Measurements from ENCODE around the gene NNAT.

NNAT gene

DNA sequence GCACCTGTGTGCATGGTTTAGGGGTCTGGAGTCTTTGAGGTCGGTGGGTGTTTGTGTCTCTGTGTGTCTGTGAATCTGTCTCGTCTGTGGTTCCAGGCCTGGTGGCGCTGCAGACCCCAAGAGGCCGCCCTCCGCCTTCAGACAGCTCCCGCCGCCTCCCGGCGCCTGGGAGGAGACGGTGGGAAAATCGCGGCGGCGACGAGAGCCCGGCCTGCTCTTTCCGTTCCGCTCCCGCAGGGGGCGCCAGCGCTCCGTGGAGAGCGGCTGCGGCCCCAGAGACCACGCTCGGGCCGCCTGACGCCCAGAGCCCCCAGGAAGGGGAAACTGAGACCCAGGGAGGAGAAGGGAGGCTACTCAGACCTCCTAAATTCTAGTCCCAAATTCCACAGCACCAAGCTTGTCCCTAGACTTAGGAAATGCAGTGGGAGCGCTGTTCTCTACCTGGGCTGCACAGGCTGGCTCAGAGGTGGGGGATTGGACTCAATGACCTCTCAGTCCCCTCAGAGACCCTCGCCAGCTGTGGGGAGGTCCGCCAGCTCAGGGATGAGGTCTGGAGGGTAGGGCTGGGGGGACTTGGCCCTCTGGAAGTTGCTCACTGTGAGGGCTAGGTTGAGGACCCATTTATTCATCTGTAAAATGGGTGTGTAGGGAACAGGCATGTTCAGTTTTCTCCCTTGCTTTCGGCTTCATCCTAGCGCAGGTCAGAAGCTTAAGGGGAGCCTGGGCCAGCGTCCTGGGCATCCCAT, 43.5 kb downstream of the NNAT start:
- no peak overlapping the region for H3K27ac ChIP-seq (ENCODE audit: poor library complexity, severe bottlenecking)
- peak; percentile 61 for ATAC-seq (ENCODE audit: low read depth)

DNA sequence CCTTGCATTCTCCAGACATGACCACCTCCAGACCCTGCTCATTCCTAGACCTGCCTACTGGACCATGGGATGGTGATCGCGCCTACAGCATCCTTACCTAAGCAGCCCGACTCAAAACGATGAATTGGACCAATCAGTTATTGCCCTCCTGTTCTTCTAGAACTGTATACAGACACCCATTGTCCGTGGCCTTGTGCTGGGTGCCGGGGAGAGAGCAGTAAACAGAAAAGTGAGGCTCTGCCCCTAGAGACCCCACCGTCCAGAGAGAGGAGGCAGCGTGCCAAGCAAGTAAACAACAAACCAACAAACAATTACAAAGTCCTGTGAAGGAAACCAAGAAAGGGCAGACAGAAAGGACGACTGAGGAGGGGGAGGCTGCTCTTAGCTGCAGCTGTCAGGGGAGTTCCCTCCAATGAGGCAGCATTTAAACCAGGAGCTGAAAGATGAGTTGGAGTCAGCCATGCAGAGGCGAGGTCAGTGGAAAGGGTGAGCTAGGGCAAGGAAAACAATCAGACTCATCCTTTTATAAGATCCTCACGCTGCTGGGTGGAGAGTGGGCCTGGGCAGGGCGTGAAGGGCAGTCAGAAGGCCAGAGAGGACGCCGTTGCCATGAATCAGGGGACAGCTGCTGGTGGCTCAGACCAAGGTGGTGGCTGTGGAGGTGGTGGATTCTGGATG, 44.2 kb downstream of the NNAT start:
- DNase-seq (ENCODE audit: low spot score) (peak; percentile 72), ATAC-seq (ENCODE audit: low read depth) (no peak)
- no peaks in the 10 kb centered on the region for H3K4me1 ChIP-seq (ENCODE audit: insufficient read depth, poor library complexity, severe bottlenecking)
- no peaks in the 10 kb centered on the region for H3K36me3 ChIP-seq (ENCODE audit: low read depth)
- H3K9me3 ChIP-seq (ENCODE audit: severe bottlenecking) = no peaks in the 10 kb centered on the region
- no peak overlapping the region for H3K4me3 ChIP-seq (ENCODE audit: severe bottlenecking)
- TF ChIP-seq, protein P1, sequence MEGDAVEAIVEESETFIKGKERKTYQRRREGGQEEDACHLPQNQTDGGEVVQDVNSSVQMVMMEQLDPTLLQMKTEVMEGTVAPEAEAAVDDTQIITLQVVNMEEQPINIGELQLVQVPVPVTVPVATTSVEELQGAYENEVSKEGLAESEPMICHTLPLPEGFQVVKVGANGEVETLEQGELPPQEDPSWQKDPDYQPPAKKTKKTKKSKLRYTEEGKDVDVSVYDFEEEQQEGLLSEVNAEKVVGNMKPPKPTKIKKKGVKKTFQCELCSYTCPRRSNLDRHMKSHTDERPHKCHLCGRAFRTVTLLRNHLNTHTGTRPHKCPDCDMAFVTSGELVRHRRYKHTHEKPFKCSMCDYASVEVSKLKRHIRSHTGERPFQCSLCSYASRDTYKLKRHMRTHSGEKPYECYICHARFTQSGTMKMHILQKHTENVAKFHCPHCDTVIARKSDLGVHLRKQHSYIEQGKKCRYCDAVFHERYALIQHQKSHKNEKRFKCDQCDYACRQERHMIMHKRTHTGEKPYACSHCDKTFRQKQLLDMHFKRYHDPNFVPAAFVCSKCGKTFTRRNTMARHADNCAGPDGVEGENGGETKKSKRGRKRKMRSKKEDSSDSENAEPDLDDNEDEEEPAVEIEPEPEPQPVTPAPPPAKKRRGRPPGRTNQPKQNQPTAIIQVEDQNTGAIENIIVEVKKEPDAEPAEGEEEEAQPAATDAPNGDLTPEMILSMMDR (IDR thresholded peaks at IDR 0.05; ENCODE audit: poor library complexity, severe bottlenecking) = no peak
- no peak overlapping the region for H3K27ac ChIP-seq (ENCODE audit: poor library complexity, severe bottlenecking)
- H3K27me3 ChIP-seq (ENCODE audit: insufficient read depth, poor library complexity, severe bottlenecking) = peaks cover 36% of the 10 kb centered on the region

More for the DNA sequence above, 43.5 kb downstream of the NNAT start:
- TF ChIP-seq, protein P1 (IDR thresholded peaks at IDR 0.05; ENCODE audit: poor library complexity, severe bottlenecking) = peak; percentile 100
- H3K9me3 ChIP-seq (ENCODE audit: severe bottlenecking) = no peaks in the 10 kb centered on the region
- no peaks in the 10 kb centered on the region for H3K4me1 ChIP-seq (ENCODE audit: insufficient read depth, poor library complexity, severe bottlenecking)
- DNase-seq (ENCODE audit: low spot score) = peak; percentile 83
- H3K27me3 ChIP-seq (ENCODE audit: insufficient read depth, poor library complexity, severe bottlenecking) = peaks cover 28% of the 10 kb centered on the region
- H3K36me3 ChIP-seq (ENCODE audit: low read depth) = no peaks in the 10 kb centered on the region
- H3K4me3 ChIP-seq (ENCODE audit: severe bottlenecking) = no peak overlapping the region

DNA sequence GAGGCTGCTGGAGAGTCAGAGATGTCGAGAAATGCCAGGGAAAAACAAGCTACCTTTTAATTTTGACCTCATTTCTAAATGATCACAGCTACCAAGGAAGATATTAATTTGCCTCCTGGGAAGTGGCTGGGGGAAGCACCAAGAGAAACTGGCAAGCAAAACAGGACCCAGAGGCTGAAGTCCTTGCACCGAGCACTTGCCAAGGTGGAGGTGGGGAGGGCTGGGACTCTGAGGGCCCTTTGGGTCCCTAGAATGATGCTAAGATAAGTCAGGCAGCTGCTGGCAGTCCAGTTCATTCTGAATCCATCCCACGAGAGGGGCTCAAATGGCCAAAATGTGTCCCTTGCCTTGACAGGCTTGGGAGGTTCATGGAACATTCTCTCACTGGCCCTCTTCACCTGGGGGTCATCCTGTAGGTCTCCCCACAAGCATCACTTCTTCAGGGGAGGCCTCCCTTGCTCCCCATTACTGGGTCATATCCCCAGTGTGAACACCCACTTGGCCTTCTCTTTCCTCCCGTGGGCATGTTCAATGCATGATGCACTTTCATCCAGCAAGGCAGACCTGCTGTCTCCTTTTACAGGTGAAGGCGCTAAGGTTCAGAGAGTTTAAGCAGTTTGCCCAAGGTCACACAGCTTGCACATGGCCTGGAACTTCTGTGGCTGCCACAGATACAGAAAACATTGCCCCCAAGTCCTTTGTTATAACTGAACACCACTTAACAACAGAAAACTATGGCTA, 45.7 kb downstream of the NNAT start:
- no peak overlapping the region for H3K27ac ChIP-seq (ENCODE audit: poor library complexity, severe bottlenecking)
- no peaks in the 10 kb centered on the region for H3K36me3 ChIP-seq (ENCODE audit: low read depth)
- H3K4me1 ChIP-seq (ENCODE audit: insufficient read depth, poor library complexity, severe bottlenecking) = no peaks in the 10 kb centered on the region
- peak; percentile 62 for DNase-seq (ENCODE audit: low spot score)
- no peak for ATAC-seq (ENCODE audit: low read depth)
- H3K4me3 ChIP-seq (ENCODE audit: severe bottlenecking) = no peak overlapping the region
- H3K9me3 ChIP-seq (ENCODE audit: severe bottlenecking) = no peaks in the 10 kb centered on the region
- peaks cover 48% of the 10 kb centered on the region for H3K27me3 ChIP-seq (ENCODE audit: insufficient read depth, poor library complexity, severe bottlenecking)
- TF ChIP-seq, protein P1 (IDR thresholded peaks at IDR 0.05; ENCODE audit: poor library complexity, severe bottlenecking) = no peak

DNA sequence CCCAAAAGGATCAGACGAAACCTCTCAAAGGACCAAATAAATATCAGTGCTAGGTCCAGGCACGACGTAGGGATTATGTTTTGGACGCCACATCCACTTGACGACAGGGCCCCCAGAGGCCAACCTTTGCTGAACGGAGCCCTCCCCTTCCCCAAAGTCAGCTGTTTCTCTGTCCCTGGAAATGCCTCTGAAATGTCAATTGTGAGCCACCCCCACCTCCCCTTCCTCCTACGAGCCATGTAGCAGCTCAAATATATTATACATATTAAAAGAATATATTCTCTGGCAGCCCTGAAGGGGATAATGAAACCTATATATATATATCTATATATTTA, 46.2 kb downstream of the NNAT start:
- DNase-seq (ENCODE audit: low spot score) (peak; percentile 54), ATAC-seq (ENCODE audit: low read depth) (no peak)
- H3K4me3 ChIP-seq (ENCODE audit: severe bottlenecking) = no peak overlapping the region
- no peaks in the 10 kb centered on the region for H3K4me1 ChIP-seq (ENCODE audit: insufficient read depth, poor library complexity, severe bottlenecking)
- no peaks in the 10 kb centered on the region for H3K9me3 ChIP-seq (ENCODE audit: severe bottlenecking)
- H3K27ac ChIP-seq (ENCODE audit: poor library complexity, severe bottlenecking) = no peak overlapping the region
- H3K27me3 ChIP-seq (ENCODE audit: insufficient read depth, poor library complexity, severe bottlenecking) = peaks cover 49% of the 10 kb centered on the region
- no peaks in the 10 kb centered on the region for H3K36me3 ChIP-seq (ENCODE audit: low read depth)
- TF ChIP-seq, protein P1 (IDR thresholded peaks at IDR 0.05; ENCODE audit: poor library complexity, severe bottlenecking) = no peak

Data from RWPE2 (cell line).